Liver (tissue), 9 donors: ENCODE measurements around the gene ZDHHC9. TPM values are rescaled to one million over a fixed set of nuclear protein-coding genes. Genes with fewer than 3 reads are reported as not detected.

Experiments
- DNase-seq: peaks from one replicate; pipeline ENCODE4 v3.0.0-alpha.2; 2017; ENCODE audit warnings: low spot score
- H3K27ac ChIP-seq, 2 donors: one replicate each; pipeline ENCODE4 v1.7.0; 2013; ENCODE audit warnings: inconsistent platforms in 2 of 2, low read length in 2 of 2, control low read depth in 1 of 2, low read depth in 1 of 2, mild to moderate bottlenecking in 1 of 2
- H3K27me3 ChIP-seq, 4 donors: one replicate each; pipeline versions ENCODE4 v1.6.1 to v1.7.0; 2013; ENCODE audit warnings: low read length in 3 of 4, inconsistent platforms in 1 of 4, mild to moderate bottlenecking in 1 of 4, moderate library complexity in 1 of 4; ENCODE audit not compliant: control insufficient read depth in 4 of 4, insufficient read depth in 4 of 4
- H3K36me3 ChIP-seq, 4 donors: one replicate each; pipeline versions ENCODE4 v1.6.1 to v1.7.0; 2013; ENCODE audit warnings: low read length in 3 of 4, mild to moderate bottlenecking in 3 of 4, low read depth in 1 of 4, moderate library complexity in 1 of 4; ENCODE audit not compliant: control insufficient read depth in 4 of 4, insufficient read depth in 3 of 4
- H3K4me1 ChIP-seq, 4 donors: one replicate each; pipeline versions ENCODE4 v1.6.1 to v1.7.0; 2013; ENCODE audit warnings: low read length in 3 of 4, mild to moderate bottlenecking in 3 of 4, moderate library complexity in 1 of 4; ENCODE audit not compliant: control insufficient read depth in 4 of 4, insufficient read depth in 4 of 4
- H3K4me3 ChIP-seq, 3 donors: one replicate each; pipeline versions ENCODE4 v1.6.1 to v1.7.0; 2013; ENCODE audit warnings: low read length in 3 of 3, control low read depth in 1 of 3, low read depth in 1 of 3, mild to moderate bottlenecking in 1 of 3
- H3K9ac ChIP-seq, 2 donors: one replicate each; pipeline ENCODE4 v1.7.0; 2013; ENCODE audit warnings: low read length in 2 of 2, mild to moderate bottlenecking in 2 of 2, moderate library complexity in 2 of 2, control low read depth in 1 of 2, low read depth in 1 of 2
- H3K9me3 ChIP-seq, 4 donors: one replicate each; pipeline versions ENCODE4 v1.6.1 to v1.7.0; 2013; ENCODE audit warnings: low read length in 3 of 4; ENCODE audit not compliant: control insufficient read depth in 4 of 4
- ATF3 ChIP-seq: IDR thresholded peaks from 2 replicates; pipeline ENCODE4 v1.6.1; 2016; ENCODE audit warnings: antibody characterized with exemption
- CTCF ChIP-seq: fragments of 150-350 bp; IDR thresholded peaks from 2 replicates; pipeline ENCODE4 v1.5.1; 2017; ENCODE audit warnings: improper control_type of control experiment, low read depth, low read length; ENCODE audit not compliant: missing input control
- EGR1 ChIP-seq, 2 donors: IDR thresholded peaks; 2 replicates each; pipeline ENCODE4 v1.6.1; 2016 to 2018; ENCODE audit warnings: antibody characterized with exemption in 2 of 2, low read depth in 2 of 2
- FOXA1 ChIP-seq: IDR thresholded peaks from 2 replicates; pipeline ENCODE4 v1.6.1; 2016; ENCODE audit warnings: antibody characterized with exemption
- FOXA2 ChIP-seq: IDR thresholded peaks from 2 replicates; pipeline ENCODE4 v1.6.1; 2016; ENCODE audit warnings: antibody characterized with exemption
- GABPA ChIP-seq, 2 donors: IDR thresholded peaks in 1 of 2; conservative IDR thresholded peaks in 1 of 2; 2 replicates each; pipeline ENCODE4 v1.6.1; 2016; ENCODE audit warnings: antibody characterized with exemption in 2 of 2, mild to moderate bottlenecking in 1 of 2, moderate library complexity in 1 of 2
- HNF4A ChIP-seq, 2 donors: conservative IDR thresholded peaks; 2 replicates each; pipeline ENCODE4 v1.6.1; 2016; ENCODE audit warnings: antibody characterized with exemption in 2 of 2, mild to moderate bottlenecking in 2 of 2
- HNF4G ChIP-seq: IDR thresholded peaks from 2 replicates; pipeline ENCODE4 v1.6.1; 2016; ENCODE audit warnings: antibody characterized with exemption
- JUND ChIP-seq, 2 donors: IDR thresholded peaks; 2 replicates each; pipeline ENCODE4 v1.6.1; 2016; ENCODE audit warnings: antibody characterized with exemption in 2 of 2
- MAX ChIP-seq: IDR thresholded peaks from 2 replicates; pipeline ENCODE4 v1.6.1; 2016; ENCODE audit warnings: antibody characterized with exemption
- NR2F2 ChIP-seq: IDR thresholded peaks from 2 replicates; pipeline ENCODE4 v1.6.1; 2016; ENCODE audit warnings: antibody characterized with exemption
- RAD21 ChIP-seq, 2 donors: IDR thresholded peaks; 2 replicates each; pipeline ENCODE4 v1.6.1; 2016; ENCODE audit warnings: antibody characterized with exemption in 2 of 2, mild to moderate bottlenecking in 2 of 2
- REST ChIP-seq: IDR thresholded peaks from 2 replicates; pipeline ENCODE4 v1.6.1; 2016; ENCODE audit warnings: antibody characterized with exemption, mild to moderate bottlenecking
- RXRA ChIP-seq, 2 donors: IDR thresholded peaks; 2 replicates each; pipeline ENCODE4 v1.6.1; 2017 to 2018; ENCODE audit warnings: antibody characterized with exemption in 2 of 2, mild to moderate bottlenecking in 1 of 2
- SP1 ChIP-seq: IDR thresholded peaks from 2 replicates; pipeline ENCODE4 v1.6.1; 2018; ENCODE audit warnings: antibody characterized with exemption, mild to moderate bottlenecking
- TAF1 ChIP-seq: conservative IDR thresholded peaks from 2 replicates; pipeline ENCODE4 v1.6.1; 2016; ENCODE audit warnings: antibody characterized with exemption, mild to moderate bottlenecking
- YY1 ChIP-seq: IDR thresholded peaks from 2 replicates; pipeline ENCODE4 v1.6.1; 2016; ENCODE audit warnings: antibody characterized with exemption, mild to moderate bottlenecking
- ZBTB33 ChIP-seq: IDR thresholded peaks from 2 replicates; pipeline ENCODE4 v1.6.1; 2016; ENCODE audit warnings: antibody characterized with exemption
- WGBS: extraction: QIAGEN DNeasy Blood & Tissue Kit; methylation state at CpG from one replicate; pipeline ENCODE4 v1.1.7; 2013; 5-methylcytosine and 5-hydroxymethylcytosine counted together
- polyA plus RNA-seq, 2 donors: library from polyadenylated mRNA; stranded (reverse) in 1 of 2; unstranded in 1 of 2; fragments of 200-250 nt in 1 of 2; fragments of >200 nt in 1 of 2; fragmentation: Nextera tagmentation in 1 of 2; extraction: Ambion mirVana in 1 of 2; gene quantifications; one replicate each; pipeline versions ENCODE4 v1.2.1 to v1.2.3, GENCODE V29; 2013 to 2015
- total RNA-seq, 2 donors: library from RNA; depleted of rRNA; stranded (reverse); fragments of >200 nt; gene quantifications; one replicate each; pipeline ENCODE4 v1.2.3, GENCODE V29; 2014
- donor health status: healthy.
- donor health status: healthy.
- donor health status: healthy.
- donor health status: healthy.
- donor health status: healthy.

Gene ZDHHC9
- total and polyA plus RNA-seq, 4 donors, result 10.2 to 26.8 (median 24.3) TPM

- no peak for TF ChIP-seq NR2F2
- peak; percentile 14 for TF ChIP-seq SP1
- no peak for TF ChIP-seq REST
- TF ChIP-seq RXRA (IDR thresholded peaks at IDR 0.05), result no peak
- TF ChIP-seq JUND (IDR thresholded peaks at IDR 0.05), result no peak
- TF ChIP-seq HNF4A (conservative IDR thresholded peaks at IDR 0.05), result peak; percentile 24 to 32
- Histone ChIP-seq H3K9me3 (no peaks in the 10 kb centered on the region), H3K9ac (no peak overlapping the region), H3K27ac (no peak overlapping the region), H3K4me1 (peaks cover 0 to 3% (median 2%) of the 10 kb centered on the region in 4 donors), H3K27me3 (no peaks in the 10 kb centered on the region), H3K4me3 (no peak overlapping the region), H3K36me3 (no peaks in the 10 kb centered on the region)
- DNase-seq, result no peak
- WGBS, result 75% methylated on average over 8 of the region's 8 CpGs
Observed at GRCh38 chrX:129768586-129769466, 74.9 kb downstream of the ZDHHC9 start.

- Histone ChIP-seq H3K9ac (no peak overlapping the region), H3K27ac (no peak overlapping the region)
Observed at GRCh38 chrX:129768186-129768585, 75.5 kb downstream of the ZDHHC9 start.

More at GRCh38 chrX:129768186-129768585, 75.5 kb downstream of the ZDHHC9 start:
- TF ChIP-seq EGR1 (IDR thresholded peaks at IDR 0.05; ENCODE audit: low read depth in 2 of 2) (no peak), JUND (IDR thresholded peaks at IDR 0.05) (no peak), FOXA2 (no peak), MAX (no peak), RAD21 (IDR thresholded peaks at IDR 0.05) (no peak), ZBTB33 (no peak), CTCF (no peak), HNF4A (conservative IDR thresholded peaks at IDR 0.05) (no peak), ATF3 (no peak), REST (no peak), NR2F2 (no peak), TAF1 (no peak), SP1 (no peak), HNF4G (no peak), GABPA (IDR thresholded peaks at IDR 0.05 in 1 of 2, conservative IDR thresholded peaks at IDR 0.05 in 1 of 2) (no peak), FOXA1 (no peak), RXRA (IDR thresholded peaks at IDR 0.05) (no peak), YY1 (no peak)
- H3K9me3 ChIP-seq, result no peaks in the 10 kb centered on the region
- H3K36me3 ChIP-seq, result no peaks in the 10 kb centered on the region
- DNase-seq, result no peak
- WGBS, result 96% methylated on average over 8 of the region's 8 CpGs
- no peaks in the 10 kb centered on the region for H3K4me1 ChIP-seq
- no peak overlapping the region for H3K4me3 ChIP-seq
- no peaks in the 10 kb centered on the region for H3K27me3 ChIP-seq
